Stimulated activated CD4-positive, alpha-beta T cell treated with anti-CD3 and anti-CD28 coated beads, Interleukin-1b, Interleukin-23, amount 100 ng/mL, for 24 hours (primary cell): ENCODE measurements around the gene ZBTB2.
A peak's percentile ranks its signal among the peaks of the same experiment; 100 is the strongest.
"Not testable (repeated sequence)": the region's sequence is repeated elsewhere in the genome, so short reads cannot be mapped to it uniquely, and the experiment has no call there.

Experiments
- DNase-seq, 4 experiments: peaks; one replicate each; pipeline ENCODE4 v3.0.0-alpha.2; 2020; ENCODE audit warnings: low read depth in 4 of 4, low spot score in 1 of 4

Gene ZBTB2

DNA sequence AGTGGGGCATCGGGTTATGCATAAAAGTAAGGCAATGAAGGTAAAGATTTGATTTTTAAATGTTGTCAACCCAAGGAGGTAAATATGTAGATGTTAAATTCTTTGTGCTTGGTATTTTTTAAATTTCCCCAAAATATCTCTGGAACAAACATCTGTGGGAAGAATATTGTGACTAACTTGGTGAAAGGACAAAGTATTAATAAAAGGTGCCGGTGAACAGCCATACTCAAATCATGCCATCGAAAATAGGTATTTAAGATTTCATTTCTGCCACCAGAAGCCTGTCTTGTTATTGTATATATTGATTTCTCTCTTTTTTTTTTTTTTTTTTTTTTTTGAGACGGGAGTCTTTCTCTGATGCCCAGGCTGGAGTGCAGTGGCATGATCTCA is 12.6 kb upstream of the ZBTB2 start:
- DNase-seq = no peak

DNA sequence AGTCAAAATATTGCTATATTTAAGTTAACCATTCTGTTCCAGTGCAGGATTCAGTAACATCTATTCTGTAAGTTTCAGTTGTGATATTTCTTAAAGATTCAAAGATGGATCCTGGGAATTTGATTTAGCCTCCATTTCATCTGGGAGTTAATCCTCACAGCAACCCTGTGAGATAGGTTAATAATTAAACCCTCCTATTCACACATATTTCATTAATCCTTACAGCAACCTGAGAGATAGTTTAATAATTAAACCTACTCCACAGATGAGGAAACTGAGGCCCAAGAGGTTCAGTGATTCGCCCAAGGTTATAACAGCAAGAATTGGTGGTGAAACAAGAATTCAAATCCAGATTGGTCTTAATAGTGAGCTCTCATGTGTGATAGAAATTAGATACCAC is 10.9 kb upstream of the ZBTB2 start:
- DNase-seq = no peak

DNA sequence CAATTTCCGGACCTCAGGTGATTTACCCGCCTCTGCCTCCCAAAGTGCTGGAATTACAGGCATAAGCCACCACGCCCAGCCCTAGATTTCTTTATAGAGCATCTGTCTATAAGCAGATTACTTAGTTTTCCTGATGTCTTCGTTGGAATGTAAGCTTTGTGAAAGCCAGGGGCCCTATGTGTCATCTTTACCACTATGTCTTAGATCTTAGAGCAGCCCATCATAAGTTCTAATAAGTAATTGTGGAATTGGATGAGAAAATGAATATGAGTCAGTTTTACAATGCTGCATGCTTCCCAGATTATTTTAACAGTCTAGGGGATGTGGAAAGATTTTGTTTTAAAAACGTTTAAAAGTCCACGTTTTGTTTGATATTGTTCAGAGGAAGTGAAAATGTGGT is 9.1 kb upstream of the ZBTB2 start:
- no peak for DNase-seq

DNA sequence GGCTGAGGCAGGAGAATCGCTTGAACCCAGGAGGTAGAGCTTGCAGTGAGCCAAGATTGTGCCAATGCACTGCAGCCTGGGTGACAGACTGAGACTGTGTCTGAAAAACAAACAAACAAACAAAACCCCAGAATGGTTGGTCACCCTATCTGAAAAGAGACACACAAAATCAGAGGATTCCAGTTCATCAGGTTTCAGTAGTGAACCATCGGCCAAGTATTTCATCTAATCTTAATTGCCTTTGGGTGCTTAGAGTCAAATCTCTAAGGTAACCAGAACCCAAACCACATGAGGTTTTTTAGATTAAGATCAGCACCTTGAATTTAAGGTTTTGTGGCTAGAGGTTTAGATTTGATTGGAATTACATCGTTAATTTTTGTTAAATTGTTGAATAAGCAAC is 8.3 kb upstream of the ZBTB2 start:
- DNase-seq = no peak

DNA sequence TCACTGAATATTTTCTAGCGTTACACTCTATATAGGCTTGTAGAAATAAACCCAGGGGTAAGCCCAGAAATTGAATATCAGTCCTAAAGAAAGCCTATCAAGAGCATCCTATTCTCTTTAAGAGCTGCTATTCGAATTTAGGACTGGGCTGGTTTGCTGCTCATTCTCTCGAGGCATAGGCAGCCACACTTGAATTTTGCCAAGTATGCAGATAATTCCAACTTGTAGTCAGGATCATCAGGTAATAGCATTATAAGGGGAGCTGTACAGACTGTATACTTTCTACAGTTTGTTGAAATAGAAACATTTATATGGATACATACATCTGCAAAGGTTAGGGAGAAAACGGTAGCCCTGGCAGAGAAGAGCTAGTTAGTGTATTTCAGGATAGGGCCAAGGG is 2.1 kb upstream of the ZBTB2 start:
- DNase-seq = no peak

DNA sequence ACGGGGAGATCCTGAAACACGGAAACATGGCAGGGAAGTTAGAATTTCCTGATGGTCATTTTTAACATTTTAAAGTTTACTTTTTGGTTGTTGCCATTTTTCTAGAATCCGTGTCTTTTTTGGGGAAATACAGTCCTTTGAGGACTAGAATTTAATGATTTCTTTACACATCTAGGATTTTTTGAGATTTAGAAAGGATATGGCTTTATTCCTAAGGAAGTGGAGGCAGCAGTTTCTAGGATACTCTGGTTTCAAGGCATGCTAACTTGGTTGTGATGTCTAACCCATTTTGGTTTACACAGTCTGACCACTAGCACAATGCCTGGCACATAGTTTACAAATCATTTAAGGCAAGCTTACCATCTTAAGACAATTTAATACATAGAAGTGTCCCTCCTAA is 1.1 kb upstream of the ZBTB2 start:
- no peak for DNase-seq

DNA sequence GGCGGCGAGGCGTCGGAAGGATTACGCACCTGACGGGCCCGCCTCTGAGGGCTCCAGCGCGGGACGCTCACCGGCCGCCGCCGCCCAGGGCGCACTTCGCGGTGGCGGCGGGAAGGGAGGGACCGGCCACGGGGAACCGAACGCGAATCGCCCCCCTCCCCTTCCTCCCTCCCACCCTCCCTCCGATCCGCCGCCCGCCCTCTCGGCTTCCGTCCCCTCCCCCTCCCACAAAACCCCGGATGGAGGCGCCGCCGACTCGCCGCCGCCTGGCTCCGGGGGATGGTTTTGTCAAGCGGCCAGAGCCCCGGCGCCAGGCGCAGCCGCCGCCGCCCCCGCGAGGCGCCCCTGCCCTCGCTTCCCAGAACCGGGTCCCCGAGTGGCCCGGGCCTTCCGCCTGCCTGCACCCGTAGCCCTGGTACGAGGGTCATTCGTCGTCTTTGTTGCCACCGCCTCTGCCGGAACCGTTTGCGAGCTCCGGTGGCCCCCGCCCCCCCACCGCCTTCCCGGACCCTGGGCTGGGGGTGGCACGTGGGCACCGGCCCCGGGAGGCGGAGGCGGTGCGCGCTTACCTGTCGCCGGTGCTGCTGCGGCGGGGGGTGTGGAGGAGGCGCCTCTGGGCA is 398 bp downstream of the ZBTB2 start:
- peak; percentile 63 to 70 (median 66) for DNase-seq

DNA sequence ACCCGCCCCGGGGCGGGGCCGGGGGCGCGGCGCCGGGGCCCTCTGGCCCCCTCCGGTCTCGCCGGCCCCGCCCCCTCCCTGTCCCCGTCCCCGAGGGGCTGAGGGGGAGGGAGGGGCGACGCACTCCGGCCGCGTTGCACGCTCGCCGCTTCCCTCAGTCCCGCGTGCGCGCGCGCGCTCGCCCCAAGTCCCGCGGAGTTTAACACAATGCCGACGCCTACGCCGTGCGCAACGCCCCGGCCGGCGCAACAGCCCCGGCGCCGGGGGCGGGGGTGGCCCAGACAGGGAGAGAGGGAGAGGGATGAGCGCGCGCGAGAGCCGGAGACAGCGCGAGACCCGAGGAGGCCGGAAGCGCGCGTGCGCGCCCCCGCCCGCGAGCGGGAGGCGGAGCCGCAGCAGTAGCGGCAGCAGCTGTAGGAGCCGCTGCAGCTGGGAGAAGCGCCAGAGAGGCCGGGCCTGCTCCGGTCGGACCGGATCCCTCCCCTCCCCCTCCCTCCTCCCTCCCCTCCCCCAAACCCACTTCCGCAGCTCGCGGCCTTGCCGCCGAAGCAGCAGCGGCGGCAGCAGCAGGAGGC is 996 bp downstream of the ZBTB2 start:
- peak; percentile 89 to 96 (median 94) for DNase-seq

DNA sequence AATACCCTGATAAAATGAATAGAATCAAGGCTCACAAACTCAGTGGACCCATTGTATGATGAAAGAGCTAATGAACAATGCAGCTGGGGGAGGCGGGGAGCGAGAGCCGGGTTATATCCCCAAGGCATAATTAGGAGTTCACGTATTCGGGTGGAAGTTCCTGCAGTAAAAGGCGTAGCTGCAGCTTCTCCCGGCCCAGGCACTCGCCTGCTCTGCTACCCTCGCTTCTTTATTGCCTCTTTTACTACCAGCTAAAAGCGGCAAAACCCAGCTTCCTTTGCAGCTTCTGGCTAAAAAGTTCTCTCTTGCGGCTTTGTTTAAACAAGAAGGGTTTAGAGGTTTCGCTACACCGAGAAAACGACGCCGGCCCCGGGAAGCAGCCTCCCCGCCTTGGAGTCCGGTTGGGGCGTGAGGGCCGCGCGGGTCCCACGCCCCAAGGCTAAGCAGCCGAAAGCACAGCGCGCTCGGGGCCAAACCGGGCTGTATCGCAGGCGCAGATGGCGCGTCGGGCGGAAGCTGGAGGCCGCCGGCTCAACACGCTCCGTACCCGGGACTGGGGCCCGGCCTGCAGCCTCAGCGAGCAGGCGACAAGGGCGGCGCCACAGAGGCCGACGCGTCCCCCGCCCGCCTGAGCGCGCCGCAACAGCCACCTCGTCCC is 1.6 kb downstream of the ZBTB2 start:
- DNase-seq = no peak

DNA sequence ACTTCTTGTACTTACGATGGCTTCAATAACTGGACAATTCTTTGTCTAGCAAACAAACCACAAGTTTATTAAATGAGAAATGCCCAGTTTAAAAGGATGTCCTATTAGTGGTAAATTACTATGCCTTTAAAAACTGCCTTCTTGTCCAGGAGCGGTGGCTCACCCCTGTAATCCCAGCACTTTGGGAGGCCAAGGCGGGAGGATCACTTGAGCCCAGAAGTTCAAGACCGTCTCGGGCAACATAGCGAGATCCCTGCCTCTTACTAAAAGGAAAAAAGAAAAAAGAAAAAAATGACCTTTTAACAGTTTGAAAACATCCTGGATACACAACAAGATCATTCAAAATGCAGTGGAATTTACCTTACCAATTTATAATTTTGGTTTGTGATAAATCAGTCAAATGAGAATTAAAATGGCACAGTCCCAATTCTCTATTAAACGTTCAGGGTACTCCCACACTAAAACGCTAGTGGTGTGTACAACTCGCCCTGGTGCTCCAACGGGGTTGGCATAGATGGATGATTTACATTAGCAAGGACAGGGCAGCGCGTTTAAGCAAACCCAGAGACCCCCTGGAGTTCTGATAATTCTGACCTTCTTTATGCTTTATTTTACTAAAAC is 2.3 kb downstream of the ZBTB2 start:
- no peak for DNase-seq

DNA sequence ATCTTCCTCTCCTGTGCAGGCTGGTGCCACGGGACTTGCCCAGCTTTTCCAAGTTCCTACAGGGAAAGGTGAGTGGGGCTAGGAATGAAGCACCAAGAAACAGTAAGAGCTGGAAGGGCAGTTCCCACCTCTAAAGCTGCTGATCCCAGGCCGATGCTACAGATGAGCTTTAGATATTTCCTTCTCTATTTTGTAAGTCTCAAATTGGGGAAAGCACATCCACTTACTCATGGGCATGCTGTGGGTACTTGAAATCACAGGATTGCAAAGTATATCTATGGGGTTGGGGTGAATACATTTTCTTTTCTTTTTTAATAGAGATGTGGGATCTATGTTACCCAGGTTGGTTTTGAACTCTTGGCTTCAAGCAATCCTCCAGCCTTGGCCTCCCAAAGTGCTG is 3.1 kb downstream of the ZBTB2 start:
- no peak for DNase-seq

DNA sequence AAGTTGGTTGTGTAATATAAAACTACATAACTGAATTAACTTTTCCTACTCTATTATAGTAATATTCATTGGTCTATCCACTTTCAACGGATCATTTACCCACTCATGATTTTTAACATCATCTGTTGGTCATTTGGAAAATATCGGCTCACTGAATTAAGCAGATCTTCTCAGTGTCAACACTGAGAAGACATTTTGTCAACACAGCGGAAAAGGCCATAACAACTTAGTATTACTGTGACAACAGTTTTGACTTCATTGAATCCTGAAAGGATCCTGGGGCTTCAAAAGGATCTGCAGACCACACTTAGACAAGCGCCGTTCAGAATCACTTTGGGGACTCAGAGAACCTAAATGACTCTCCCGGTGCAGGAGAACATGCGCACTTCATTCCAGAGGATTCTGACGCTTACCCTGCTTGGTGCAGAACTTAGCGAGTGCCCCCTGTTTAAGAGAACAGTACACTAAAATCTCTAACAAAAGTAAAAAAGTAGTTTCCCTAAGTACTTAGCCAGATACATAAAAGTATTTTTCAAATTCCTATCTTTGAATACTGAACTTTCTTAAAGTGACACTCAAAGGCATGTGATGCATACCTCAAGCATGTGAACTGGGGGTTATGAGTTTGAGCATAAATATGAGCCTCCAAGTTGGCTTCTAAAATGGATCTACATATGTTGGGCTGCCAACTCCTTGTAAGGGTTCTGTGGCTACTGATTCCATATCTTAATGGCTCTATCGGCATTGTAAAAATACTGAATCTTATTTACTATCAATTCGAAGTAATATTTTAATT is 4.0 kb downstream of the ZBTB2 start:
- DNase-seq = no peak

DNA sequence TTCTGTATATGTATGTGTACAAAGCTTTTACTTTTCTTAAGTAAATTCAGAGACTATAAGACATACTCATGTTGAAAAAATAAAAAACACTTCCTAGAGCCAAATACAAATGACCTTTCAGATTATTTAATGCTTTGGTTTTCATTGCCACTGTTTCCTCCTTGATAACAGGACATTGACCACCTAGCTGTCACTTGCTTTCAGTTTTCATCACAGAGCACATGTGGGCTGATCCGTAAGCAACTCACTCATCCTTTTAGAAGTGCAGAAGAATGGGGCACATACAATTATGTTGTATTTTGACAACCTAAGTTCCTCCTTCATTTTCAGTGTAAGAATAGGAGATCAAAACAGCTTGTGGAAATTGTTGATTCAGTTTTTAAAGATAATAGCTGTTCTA is 6.2 kb downstream of the ZBTB2 start:
- DNase-seq = no peak

DNA sequence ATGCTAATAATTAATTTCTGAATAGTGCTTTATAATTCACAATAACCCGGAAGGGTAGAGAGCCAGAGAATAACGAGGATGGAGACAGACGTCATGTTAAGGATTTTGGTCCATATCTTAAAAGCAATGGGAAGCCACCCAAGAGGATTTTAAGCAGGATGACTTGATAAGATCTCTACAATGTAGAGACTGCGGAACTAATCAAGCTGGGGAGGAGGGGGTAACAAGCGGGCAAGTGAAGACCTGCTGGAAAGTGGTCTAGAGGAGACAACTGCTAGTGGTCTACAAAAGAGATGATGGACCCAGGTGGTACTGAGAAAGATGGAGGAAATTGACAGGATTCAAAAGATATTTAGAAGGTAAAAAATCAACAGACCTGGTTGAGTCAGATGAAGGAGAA is 7.2 kb downstream of the ZBTB2 start:
- DNase-seq = no peak

DNA sequence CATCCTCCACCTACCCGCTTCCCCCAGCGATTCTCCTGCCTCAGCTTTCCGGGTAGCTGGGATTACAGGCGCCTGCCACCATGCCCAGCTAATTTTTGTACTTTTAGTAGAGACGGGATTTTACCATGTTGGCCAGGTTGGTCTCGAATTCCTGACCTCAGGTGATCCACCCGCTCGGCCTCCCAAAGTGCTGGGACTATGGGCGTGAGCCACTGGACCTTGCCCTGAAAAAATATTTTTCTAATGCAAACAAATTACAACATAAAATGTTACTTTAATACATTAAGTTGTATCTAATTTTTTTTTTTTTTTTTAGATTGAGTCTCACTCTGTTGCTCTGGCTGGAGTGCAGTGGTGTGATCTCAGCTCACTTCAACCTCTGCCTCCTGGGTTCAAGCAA is 8.7 kb downstream of the ZBTB2 start:
- DNase-seq = not testable (repeated sequence)

DNA sequence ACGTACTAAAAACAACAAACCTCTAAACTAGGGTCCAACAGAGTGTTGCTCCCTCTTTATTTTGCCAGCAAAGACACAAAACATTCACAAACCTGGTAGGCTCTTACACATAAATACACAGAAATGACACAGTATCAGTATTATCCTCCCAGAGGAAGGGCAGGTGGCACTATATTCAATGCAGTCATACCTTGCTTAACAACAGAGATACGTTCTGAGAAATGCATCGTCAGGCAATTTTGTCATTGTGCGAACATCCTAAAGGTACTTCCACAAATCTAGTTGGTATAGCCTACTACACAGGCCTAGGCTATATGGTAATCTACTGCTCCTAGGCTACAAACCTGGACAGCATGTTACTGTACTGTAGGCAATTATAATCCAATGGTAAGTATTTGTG is 9.6 kb downstream of the ZBTB2 start:
- DNase-seq = no peak

DNA sequence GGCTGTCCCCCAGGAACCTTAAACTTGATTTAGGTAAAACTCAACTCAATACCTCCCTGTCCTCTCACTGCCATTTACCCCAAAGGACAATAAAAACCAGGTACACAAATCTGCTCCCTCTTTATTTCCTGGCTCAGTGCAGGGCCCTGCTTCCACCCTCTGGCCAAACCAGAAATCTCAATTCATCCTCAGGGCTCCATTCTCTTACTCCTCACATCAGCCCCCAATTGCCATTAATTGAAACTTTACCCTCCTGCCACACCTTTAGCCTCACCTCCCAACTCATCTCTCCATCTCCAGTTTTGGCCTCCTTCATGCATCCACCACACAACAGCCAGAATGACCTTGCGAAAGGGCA is 10.5 kb downstream of the ZBTB2 start:
- no peak for DNase-seq

DNA sequence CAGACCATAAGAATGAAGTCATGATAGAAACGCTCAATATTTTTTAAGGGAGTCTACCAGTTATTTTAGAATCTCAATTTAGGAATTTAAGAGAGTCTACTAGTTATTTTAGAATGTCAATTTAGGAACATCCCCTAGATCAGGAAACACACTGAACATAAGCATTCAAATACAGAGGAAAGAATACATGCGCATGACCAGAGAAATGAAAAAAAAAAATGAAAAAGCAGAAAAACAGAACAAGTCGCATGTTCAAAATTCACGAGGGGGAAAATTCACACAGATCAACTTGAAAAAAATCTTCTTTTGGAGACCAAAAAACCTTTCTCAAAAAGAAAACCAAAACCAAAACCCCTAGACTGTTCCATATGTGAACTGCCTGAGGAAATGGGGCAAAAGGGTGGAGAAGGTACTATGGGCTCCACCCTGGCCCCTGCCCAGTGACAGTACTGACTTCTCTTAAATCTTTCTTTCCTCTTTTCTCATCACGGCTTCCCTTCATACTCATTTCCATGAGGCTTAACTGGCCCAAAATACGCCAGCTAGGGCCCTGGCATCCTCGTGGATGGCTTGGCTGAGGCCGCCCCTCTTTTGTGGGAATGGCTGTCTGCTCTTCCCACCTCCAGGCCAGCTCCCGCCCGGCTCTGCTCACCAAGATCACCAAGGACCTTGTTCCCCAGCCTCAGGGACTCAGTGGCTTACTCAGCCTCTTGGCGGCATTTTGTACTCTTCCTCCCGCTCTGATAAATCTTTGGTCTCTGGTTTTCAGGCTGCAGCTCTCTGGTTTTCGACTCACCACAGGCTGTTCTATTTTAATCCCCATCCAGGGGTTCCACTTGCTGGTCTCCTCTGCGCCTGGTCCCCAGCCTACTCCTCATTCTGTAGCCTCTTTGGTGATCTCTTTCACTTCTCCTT is 11.2 kb downstream of the ZBTB2 start:
- DNase-seq = no peak

DNA sequence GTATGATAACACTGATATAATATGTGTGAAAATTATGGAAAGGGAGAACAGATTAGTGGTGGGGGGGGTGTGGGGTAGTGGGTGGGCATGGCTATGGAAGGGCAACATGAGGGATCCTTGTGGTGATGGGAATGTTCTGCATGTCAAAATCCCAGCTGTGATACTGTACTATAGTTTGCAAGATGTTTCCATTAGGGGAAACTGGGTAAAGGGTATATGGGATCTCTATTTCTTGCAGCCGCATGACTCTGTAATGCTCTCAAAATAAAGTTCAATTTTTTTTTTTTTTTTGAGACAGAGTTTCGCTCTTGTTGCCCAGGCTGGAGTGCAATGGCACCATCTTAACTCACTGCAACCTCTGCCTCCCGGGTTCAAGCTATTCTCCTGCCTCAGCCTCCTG is 14.3 kb downstream of the ZBTB2 start:
- DNase-seq = no peak

DNA sequence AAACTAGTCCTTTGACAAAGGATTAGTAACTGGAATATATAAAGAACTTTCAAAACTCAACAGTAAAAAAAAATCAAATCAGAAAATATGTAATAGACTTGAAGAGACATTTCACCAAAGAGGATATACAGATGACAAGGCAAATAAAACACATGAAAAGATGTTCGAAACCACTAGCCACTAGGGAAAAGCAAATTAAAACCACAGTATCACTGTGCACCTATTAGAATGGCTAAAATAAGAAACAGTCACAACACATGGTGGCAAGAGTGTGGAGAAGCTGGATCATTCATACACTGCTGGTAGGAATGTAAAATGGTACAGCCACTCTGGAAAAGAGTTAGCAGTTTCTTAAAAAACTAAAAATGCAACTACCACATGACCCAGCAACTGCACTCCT is 14.9 kb downstream of the ZBTB2 start:
- DNase-seq = no peak

DNA sequence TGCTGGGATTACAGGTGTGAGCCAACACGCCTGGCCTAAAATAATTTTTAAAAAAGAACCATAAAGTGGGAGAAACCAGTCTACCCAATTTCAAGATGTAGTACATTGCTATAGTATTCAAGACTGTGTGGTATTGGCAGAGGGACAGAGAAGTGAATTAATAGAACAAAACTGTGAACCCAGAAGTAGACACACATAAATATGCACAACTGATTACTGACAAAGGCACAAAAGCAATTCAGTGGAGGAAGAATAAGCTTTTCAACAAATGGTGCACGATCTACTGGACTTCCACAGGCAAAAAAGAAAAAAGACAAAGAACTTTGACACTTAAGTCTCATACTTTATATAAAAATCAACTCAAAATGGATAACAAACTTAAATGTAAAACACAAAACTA is 15.5 kb downstream of the ZBTB2 start:
- DNase-seq = no peak
